NCI-H1436 (cell line): Measurements from ENCODE around the gene KSR2.
"Not testable (repeated sequence)": the region's sequence is repeated elsewhere in the genome, so short reads cannot be mapped to it uniquely, and the experiment has no call there.

ENCODE experiments used
- DNase-seq: peaks from one replicate; lab custom pipeline; 2025; lab: John Stamatoyannopoulos, UW

KSR2 gene

GRCh38 chr12:117968826-117969659 lies at the start of gene KSR2:
KSR2 (minus strand) TSS chr12:117968990; CDS start chr12:117968255, 735 bp downstream.
- DNase-seq: peak; percentile 96

GRCh38 chr12:118017926-118018325 lies 49.1 kb upstream of the KSR2 start:
- no peak for DNase-seq

GRCh38 chr12:118016424-118017264 lies 47.9 kb upstream of the KSR2 start, which contains the start of gene RFC5:
RFC5 (plus strand) TSS chr12:118016703; CDS start chr12:118016828, 125 bp downstream.
- peak; percentile 99 for DNase-seq

DNA sequence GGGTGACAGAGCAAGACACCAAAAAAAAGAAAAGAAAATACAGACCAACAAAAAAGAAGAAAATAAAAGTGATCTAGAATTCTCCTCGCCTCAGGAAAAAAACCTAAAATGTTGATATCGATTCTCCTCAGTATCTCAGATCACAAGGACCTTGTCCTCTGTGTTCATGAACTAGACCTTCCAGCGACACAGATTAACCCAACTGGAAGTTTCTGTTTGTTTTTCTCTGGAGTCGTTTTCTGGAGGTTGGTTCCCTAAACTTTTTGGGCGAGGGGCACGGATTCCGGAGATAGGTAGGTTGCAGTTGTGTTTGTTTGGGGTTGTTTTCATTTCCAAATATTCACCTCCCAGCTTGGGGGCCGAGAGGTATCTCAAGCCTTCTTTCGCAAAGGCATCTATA lies 47.2 kb upstream of the KSR2 start:
- DNase-seq: no peak

DNA sequence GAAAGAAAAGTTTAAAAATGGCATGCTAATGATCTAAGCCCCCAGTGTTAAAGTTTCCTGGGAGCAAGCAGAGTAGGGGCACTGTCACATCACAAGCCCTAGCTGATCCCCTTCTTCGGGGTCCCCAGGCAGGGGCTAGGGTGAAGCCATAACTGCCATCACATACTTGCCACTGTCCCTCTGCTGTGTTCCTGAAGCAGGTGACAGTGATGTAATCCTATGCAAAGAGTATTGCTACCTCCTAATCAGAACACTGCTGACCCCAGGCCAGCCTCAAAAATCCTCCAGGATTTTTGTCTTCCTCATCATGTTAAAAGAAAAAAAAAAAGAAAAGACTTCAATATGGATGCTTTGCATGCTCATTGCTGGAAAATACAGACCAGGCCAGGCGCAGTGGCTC lies 46.5 kb upstream of the KSR2 start:
- no peak for DNase-seq

- no peak for DNase-seq
Observed at GRCh38 chr12:118013283-118013682, 44.5 kb upstream of the KSR2 start.

DNA sequence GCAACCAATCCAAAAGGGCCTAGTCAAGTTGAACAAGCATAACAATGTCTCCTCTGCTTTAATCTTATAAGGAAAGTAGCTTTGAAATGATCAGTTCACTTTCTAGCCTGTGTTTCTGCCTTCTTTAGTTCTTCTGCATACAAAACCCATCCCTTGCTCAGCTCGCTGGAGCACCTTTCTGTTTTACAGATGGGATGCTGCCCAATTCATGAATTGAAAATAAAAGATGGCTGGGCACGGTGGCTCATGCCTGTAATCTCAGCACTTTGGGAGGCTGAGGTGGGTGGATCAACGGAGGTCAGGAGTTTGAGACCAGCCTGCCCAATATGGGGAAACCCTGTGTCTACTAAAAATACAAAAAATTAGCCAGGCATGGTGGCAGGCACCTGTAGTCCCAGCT lies 43.2 kb upstream of the KSR2 start:
- DNase-seq: no peak

GRCh38 chr12:118011377-118011776 lies 42.6 kb upstream of the KSR2 start:
- no peak for DNase-seq

- DNase-seq: no peak
Observed at GRCh38 chr12:118010903-118011302, 42.1 kb upstream of the KSR2 start.

GRCh38 chr12:117999806-118000205 lies 31.0 kb upstream of the KSR2 start:
- not testable (repeated sequence) for DNase-seq

- DNase-seq: no peak
Observed at GRCh38 chr12:117998719-117999118, 29.9 kb upstream of the KSR2 start.

DNA sequence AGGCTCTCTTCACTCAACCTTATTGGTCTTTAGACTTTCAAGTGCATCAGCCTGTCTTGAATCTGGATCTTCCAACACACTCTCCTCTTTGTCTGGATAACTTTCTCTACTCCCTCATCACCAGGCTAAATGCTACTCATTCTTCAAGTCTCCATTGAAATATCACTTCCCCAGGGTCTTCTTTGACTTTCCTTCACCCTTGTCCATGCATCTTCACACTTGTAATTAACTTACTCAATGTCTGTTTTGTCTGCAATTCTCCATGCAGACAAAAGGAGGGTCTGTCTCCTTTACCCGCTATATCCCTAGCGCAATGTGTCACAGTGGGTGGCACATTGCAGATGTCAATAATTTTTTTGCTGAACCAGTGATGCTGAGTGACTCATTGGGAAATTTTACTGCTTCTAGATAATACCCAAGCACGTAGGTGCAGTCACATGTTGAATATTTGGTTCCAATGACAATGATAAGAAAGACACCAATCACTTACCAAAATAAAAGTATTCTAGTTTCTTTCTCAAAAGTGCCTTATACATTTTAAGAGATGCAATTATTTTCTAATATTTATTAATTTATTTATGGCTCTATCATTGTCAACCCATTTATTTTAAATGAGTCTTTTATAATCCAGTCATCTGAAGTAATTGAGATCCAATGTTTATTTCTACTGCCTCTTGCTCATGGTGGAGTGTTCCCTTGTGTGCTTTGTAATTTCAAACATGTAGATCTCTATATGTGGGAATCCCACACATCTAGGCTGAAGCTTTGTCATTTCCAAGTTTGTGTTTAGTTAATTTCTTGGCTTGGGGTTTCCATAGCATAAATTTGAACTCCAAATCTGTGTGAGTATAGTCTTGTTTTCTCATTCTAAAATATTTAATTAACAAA lies 26.0 kb upstream of the KSR2 start:
- DNase-seq: no peak

DNA sequence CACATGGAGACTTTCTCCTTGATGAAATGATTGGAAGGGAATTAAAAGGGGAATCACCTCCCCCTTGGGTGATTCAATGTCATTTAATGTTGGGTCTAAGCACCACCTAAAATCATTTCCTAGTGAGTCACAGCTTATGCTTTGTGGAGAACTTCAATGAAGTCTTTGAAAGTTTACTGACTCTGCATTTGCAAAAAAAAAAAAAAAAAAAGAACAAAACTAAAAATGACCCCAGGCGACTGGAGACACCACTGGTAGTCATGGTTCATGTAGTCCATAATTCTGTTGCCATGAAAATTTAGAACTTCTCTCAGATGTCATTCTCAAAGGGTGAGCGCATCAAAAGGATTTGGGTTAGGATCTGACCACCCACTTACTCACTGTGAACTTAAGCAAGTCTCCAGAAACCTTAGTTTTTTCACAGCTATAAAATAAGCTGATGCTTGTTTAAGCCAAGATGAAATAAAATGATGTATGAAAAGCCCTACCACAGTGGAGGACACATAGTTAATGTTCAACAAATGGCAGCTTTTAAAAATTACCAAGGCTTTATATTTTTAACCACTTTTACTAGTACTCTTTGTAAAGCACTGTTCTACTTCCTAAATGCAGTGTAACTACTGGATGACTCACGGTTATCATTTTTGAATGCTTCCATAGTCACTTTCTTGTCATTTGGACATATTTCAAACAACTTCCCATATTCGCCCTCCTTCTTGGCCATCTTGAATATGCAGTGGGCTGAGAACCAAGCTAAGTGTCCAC lies 18.1 kb upstream of the KSR2 start:
- no peak for DNase-seq

DNA sequence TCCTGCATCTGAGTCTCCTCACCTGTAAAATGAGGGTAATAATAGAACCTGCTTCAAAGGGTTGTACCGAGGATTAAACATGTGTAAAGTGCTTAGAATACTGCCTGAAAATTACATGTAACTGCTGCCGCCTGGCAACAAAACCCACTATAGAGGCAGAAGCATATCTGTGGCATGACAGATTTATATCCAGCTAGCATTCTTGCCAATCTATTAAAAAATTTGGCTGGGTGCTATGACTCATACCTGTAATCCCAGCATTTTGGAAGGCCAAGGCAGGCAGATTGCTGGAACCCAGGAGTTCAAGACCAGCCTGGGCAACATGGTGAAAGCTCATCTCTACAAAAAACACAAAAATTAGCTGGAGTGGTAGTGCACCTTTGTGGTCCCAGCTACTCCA lies 16.4 kb upstream of the KSR2 start:
- no peak for DNase-seq

GRCh38 chr12:117981267-117981666 lies 12.5 kb upstream of the KSR2 start:
- DNase-seq: no peak

- DNase-seq: no peak
Observed at GRCh38 chr12:117980616-117981015, 11.8 kb upstream of the KSR2 start.

- DNase-seq: no peak
Observed at GRCh38 chr12:117977373-117977772, 8.6 kb upstream of the KSR2 start.

DNA sequence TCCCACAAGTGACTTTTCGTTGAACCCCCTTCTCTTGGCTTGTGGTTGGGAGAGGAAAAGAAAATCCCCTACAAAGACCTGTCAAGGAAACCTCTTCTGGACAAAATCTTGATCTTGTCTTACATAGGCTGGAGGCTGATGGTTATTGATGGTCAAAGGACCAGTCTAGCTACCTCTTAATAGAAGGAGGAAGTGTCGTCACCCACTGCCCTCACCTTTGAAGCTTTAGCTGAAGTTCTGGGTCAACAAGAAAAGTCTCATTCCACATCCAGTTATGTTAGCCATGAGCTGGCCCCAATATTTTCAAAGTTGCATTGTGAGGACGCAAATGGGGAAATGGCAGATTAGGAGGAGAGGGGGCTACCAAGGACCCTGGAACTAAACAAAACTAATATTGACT lies 6.2 kb upstream of the KSR2 start:
- no peak for DNase-seq

GRCh38 chr12:117972301-117972700 lies 3.5 kb upstream of the KSR2 start:
- DNase-seq: no peak

DNA sequence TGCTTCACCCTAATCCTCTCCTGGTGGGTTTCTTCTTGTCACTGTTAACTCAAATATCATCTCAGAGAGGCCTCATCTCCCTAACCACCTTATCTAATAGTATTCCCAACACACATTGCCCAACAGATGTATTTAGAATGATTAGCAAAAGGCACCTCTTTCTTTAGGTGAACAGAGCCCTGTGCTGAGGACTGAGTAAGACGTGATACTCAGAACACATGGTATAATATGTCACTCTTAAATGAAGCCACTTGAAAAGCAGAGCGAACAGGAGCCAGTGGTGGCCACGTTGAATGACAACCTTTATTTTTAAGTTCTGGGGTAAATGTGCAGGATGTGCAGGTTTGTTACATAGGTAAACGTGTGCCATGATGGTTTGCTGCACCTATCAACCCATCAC lies 1.5 kb upstream of the KSR2 start:
- DNase-seq: no peak

GRCh38 chr12:117968151-117968789 lies 520 bp downstream of the KSR2 start:
- no peak for DNase-seq
